HEK293 (cell line): Measurements from ENCODE around the gene NSDHL.
"Not testable (repeated sequence)": the region's sequence is repeated elsewhere in the genome, so short reads cannot be mapped to it uniquely, and the experiment has no call there.

ENCODE experiments used
- CTCF ChIA-PET: fragments of 350-600 bp; formaldehyde crosslinking; extraction: SDS; loops from one replicate; lab custom pipeline; 2021; ENCODE audit warnings: antibody characterized with exemption; lab: Yijun Ruan, JAX
- POLR2A ChIA-PET: fragments of 300-600 bp; formaldehyde crosslinking; extraction: SDS; loops from one replicate; lab custom pipeline; 2020; ENCODE audit warnings: antibody characterized with exemption, inconsistent platforms; lab: Yijun Ruan, JAX
- H3K27ac ChIP-seq: fragments of 200-500 bp; sonication (Bioruptor generic); 2 replicates; pipeline ENCODE4 v1.5.1; 2014; ENCODE audit warnings: low read depth, low read length, control low read depth, inconsistent platforms; ENCODE audit errors: extremely low read depth
- H3K36me3 ChIP-seq, 2 experiments: fragments of 200-500 bp in 1 of 2; sonication (Bioruptor generic) in 1 of 2; 1 replicate in 1 of 2; 2 replicates in 1 of 2; pipeline ENCODE4 v1.5.1; 2014 to 2017; ENCODE audit warnings: inconsistent platforms in 2 of 2, low read length in 2 of 2; ENCODE audit not compliant: control insufficient read depth in 2 of 2, insufficient read depth in 1 of 2
- H3K4me1 ChIP-seq: fragments of 200-500 bp; sonication (Bioruptor generic); 2 replicates; pipeline ENCODE4 v1.5.1; 2014; ENCODE audit warnings: mild to moderate bottlenecking, low read length, inconsistent platforms; ENCODE audit not compliant: control insufficient read depth, insufficient read depth
- H3K4me3 ChIP-seq: 2 replicates; pipeline ENCODE4 v1.5.1; 2011; ENCODE audit warnings: low read depth, mild to moderate bottlenecking, control low read depth, low read length, moderate library complexity
- H3K9me3 ChIP-seq: fragments of 200-500 bp; sonication (Bioruptor generic); 2 replicates; pipeline ENCODE4 v1.5.1; 2014; ENCODE audit warnings: low read depth, low read length, inconsistent platforms; ENCODE audit not compliant: control insufficient read depth, insufficient read depth
- KLF7 ChIP-seq: fragments of 450-650 bp; formaldehyde crosslinking; IDR thresholded peaks from 2 replicates; pipeline ENCODE4 v1.5.1; 2016; ENCODE audit warnings: missing biosample characterization, missing genetic modification characterization, borderline replicate concordance
- KLF9 ChIP-seq: fragments of 450-650 bp; formaldehyde crosslinking; IDR thresholded peaks from 2 replicates; pipeline ENCODE4 v1.5.1; 2016; ENCODE audit warnings: missing biosample characterization, missing genetic modification characterization, low read depth
- RBAK ChIP-seq: fragments of 450-650 bp; formaldehyde crosslinking; IDR thresholded peaks from 2 replicates; pipeline ENCODE4 v1.5.1; 2016; ENCODE audit warnings: missing biosample characterization, missing genetic modification characterization
- SCRT1 ChIP-seq: fragments of 450-650 bp; formaldehyde crosslinking; IDR thresholded peaks from 2 replicates; pipeline ENCODE4 v1.5.1; 2016; ENCODE audit warnings: missing biosample characterization, missing genetic modification characterization, borderline replicate concordance
- ZBTB10 ChIP-seq: fragments of 450-650 bp; formaldehyde crosslinking; IDR thresholded peaks from 2 replicates; pipeline ENCODE4 v1.5.1; 2016; ENCODE audit warnings: missing biosample characterization, missing genetic modification characterization
- ZIC2 ChIP-seq: fragments of 450-650 bp; formaldehyde crosslinking; IDR thresholded peaks from 2 replicates; pipeline ENCODE4 v1.5.1; 2016; ENCODE audit warnings: missing biosample characterization, missing genetic modification characterization
- ZNF121 ChIP-seq: fragments of 450-650 bp; formaldehyde crosslinking; IDR thresholded peaks from 2 replicates; pipeline ENCODE4 v1.5.1; 2016; ENCODE audit warnings: missing biosample characterization, missing genetic modification characterization
- ZNF202 ChIP-seq: fragments of 450-650 bp; formaldehyde crosslinking; IDR thresholded peaks from 2 replicates; pipeline ENCODE4 v1.5.1; 2016; ENCODE audit warnings: missing biosample characterization, missing genetic modification characterization, borderline replicate concordance
- ZNF239 ChIP-seq: fragments of 450-650 bp; formaldehyde crosslinking; IDR thresholded peaks from 2 replicates; pipeline ENCODE4 v1.5.1; 2016; ENCODE audit warnings: missing biosample characterization, missing genetic modification characterization
- ZNF248 ChIP-seq: fragments of 450-650 bp; formaldehyde crosslinking; IDR thresholded peaks from 2 replicates; pipeline ENCODE4 v1.5.1; 2017; ENCODE audit warnings: missing biosample characterization, missing genetic modification characterization
- ZNF292 ChIP-seq: fragments of 450-650 bp; formaldehyde crosslinking; IDR thresholded peaks from 2 replicates; pipeline ENCODE4 v1.5.1; 2016; ENCODE audit warnings: low read depth, missing biosample characterization, missing genetic modification characterization, borderline replicate concordance
- ZNF404 ChIP-seq: fragments of 450-650 bp; formaldehyde crosslinking; IDR thresholded peaks from 2 replicates; pipeline ENCODE4 v1.5.1; 2017; ENCODE audit warnings: missing biosample characterization, missing genetic modification characterization
- ZNF433 ChIP-seq: fragments of 450-650 bp; formaldehyde crosslinking; IDR thresholded peaks from 2 replicates; pipeline ENCODE4 v1.5.1; 2016; ENCODE audit warnings: missing biosample characterization, missing genetic modification characterization, low read depth
- ZNF544 ChIP-seq: fragments of 450-650 bp; formaldehyde crosslinking; IDR thresholded peaks from 2 replicates; pipeline ENCODE4 v1.5.0; 2017; ENCODE audit warnings: missing biosample characterization, missing genetic modification characterization
- ZNF585B ChIP-seq: fragments of 450-650 bp; formaldehyde crosslinking; IDR thresholded peaks from 2 replicates; pipeline ENCODE4 v1.5.1; 2016; ENCODE audit warnings: missing biosample characterization, missing genetic modification characterization
- ZNF670 ChIP-seq: fragments of 450-650 bp; formaldehyde crosslinking; IDR thresholded peaks from 2 replicates; pipeline ENCODE4 v1.5.1; 2016; ENCODE audit warnings: missing biosample characterization, missing genetic modification characterization, low read depth
- ZNF76 ChIP-seq: fragments of 450-650 bp; formaldehyde crosslinking; IDR thresholded peaks from 2 replicates; pipeline ENCODE4; 2016; ENCODE audit warnings: low read depth, missing biosample characterization, missing genetic modification characterization, borderline replicate concordance
- ZNF792 ChIP-seq: fragments of 450-650 bp; formaldehyde crosslinking; IDR thresholded peaks from 2 replicates; pipeline ENCODE4 v1.5.1; 2016; ENCODE audit warnings: missing biosample characterization, missing genetic modification characterization
- ZSCAN5A ChIP-seq: fragments of 450-650 bp; formaldehyde crosslinking; IDR thresholded peaks from 2 replicates; pipeline ENCODE4 v1.5.1; 2016; ENCODE audit warnings: missing biosample characterization, missing genetic modification characterization
- TF ChIP-seq, protein P1 (sequence below): fragments of 450-650 bp; formaldehyde crosslinking; IDR thresholded peaks from 2 replicates; pipeline ENCODE4 v1.5.1; 2016; ENCODE audit warnings: missing biosample characterization, missing genetic modification characterization

The NSDHL gene

DNA sequence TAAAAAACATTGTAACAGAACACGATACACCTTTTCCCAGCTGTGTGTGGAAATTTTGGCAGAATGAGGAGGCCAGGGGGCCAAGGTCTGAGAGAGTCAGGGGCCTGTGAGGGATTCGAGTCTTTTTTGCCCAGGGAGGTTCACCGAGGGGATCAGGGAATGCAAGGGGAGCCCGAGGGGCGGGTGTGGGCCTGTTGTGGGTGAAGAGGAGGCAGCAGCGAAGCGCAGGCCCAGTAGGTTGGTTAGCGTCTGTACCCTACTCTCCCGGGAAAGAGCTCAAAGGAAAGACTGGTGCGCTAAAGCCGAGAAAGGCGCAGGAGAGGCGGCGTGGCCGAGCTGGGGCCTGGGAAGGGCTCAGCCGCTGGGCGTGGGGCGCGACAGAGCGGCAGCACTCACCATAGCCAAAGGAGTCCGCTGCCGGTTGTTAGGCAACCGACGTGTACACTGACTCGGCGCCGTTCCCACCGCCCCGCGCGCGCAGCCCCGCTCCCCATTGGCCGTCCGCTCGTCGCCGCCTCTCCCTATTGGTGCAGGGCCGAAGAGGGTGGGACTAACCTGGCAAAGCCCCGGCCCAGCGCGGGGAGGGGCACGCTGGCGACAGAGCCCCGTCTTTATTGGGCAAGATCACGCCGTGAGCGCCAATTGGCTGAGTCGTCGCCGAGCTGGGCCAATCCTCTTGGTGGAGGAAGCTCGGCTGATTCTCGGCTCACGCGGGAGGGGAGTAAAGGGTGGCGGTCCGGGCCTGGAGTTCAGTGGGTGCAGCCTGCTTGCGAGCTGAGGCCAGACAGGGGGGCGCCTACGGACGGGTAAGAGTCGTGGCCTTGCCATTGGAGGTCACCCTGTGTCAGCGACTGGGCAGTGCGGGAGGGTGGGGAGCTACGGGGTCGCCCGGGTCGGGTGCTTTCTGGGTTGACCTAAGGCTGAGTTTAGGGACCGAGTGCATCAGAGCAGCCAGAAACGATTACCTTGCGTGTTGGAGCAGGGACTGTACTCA, at the start of gene NSDHL, which contains the start of gene CETN2 (continued):
- TF ChIP-seq ZSCAN5A (no peak), ZNF248 (tag by site-specific recombination) (no peak), ZNF121 (tag by site-specific recombination) (no peak), ZBTB10 (tag by site-specific recombination) (no peak; the same call in 1 of the 2 replicates), ZNF670 (tag by site-specific recombination) (no peak), ZNF292 (no peak), ZNF585B (no peak), RBAK (tag by site-specific recombination) (no peak), ZNF792 (no peak), ZNF544 (no peak), ZNF239 (no peak), ZNF404 (tag by site-specific recombination) (no peak), KLF7 (tag by site-specific recombination) (no peak), ZNF202 (tag by site-specific recombination) (no peak), KLF9 (no peak), ZNF433 (tag by site-specific recombination) (no peak), ZNF76 (tag by site-specific recombination) (peak; percentile 85)
- TF ChIP-seq, protein P1, sequence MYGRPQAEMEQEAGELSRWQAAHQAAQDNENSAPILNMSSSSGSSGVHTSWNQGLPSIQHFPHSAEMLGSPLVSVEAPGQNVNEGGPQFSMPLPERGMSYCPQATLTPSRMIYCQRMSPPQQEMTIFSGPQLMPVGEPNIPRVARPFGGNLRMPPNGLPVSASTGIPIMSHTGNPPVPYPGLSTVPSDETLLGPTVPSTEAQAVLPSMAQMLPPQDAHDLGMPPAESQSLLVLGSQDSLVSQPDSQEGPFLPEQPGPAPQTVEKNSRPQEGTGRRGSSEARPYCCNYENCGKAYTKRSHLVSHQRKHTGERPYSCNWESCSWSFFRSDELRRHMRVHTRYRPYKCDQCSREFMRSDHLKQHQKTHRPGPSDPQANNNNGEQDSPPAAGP (tag by site-specific recombination): no peak

GRCh38 chrX:152787062-152787461, 43.8 kb upstream of the NSDHL start:
- H3K9me3 ChIP-seq, H3K36me3 ChIP-seq, POLR2A ChIA-PET, H3K27ac ChIP-seq, H3K4me3 ChIP-seq, CTCF ChIA-PET, H3K4me1 ChIP-seq: not testable (repeated sequence)

- TF ChIP-seq ZIC2 (peak; percentile 96), SCRT1 (no peak)
- TF ChIP-seq, all 188 proteins: peak for 1
- no peaks in the 10 kb centered on the region for H3K4me1 ChIP-seq
- POLR2A ChIA-PET: no interaction called here
- no peak overlapping the region for H3K4me3 ChIP-seq
- no peak overlapping the region for H3K27ac ChIP-seq
- H3K36me3 ChIP-seq: no peaks in the 10 kb centered on the region
- H3K9me3 ChIP-seq: no peaks in the 10 kb centered on the region; the same call in 1 of the 2 replicates
- CTCF ChIA-PET: interaction anchor here (0.9 to 1.1 kb wide), 2 partner anchors 10 to 137 kb away, joined by 3 read pairs; no protein-coding TSS in a partner anchor
These were observed 31.9 kb upstream of the NSDHL start for GRCh38 chrX:152798945-152799344.
